GF-D8 (cell line): ENCODE results near the gene HS2ST1.

Experiments used
- DNase-seq: peaks from one replicate; lab custom pipeline; 2025; lab: John Stamatoyannopoulos, UW

The HS2ST1 gene

GRCh38 chr1:87140831-87141540, 226.6 kb downstream of the HS2ST1 start:
- no peak for DNase-seq

GRCh38 chr1:87141556-87141955, 227.1 kb downstream of the HS2ST1 start:
- DNase-seq = no peak

GRCh38 chr1:87143413-87144135, 229.1 kb downstream of the HS2ST1 start:
- DNase-seq = no peak

GRCh38 chr1:87144316-87144895, 230.0 kb downstream of the HS2ST1 start:
- no peak for DNase-seq

GRCh38 chr1:87144981-87145380, 230.5 kb downstream of the HS2ST1 start:
- DNase-seq = no peak

- no peak for DNase-seq
These were observed 232.1 kb downstream of the HS2ST1 start for GRCh38 chr1:87146538-87146937.

GRCh38 chr1:87146986-87147385, 232.6 kb downstream of the HS2ST1 start:
- no peak for DNase-seq

GRCh38 chr1:87147851-87148250, 233.4 kb downstream of the HS2ST1 start:
- DNase-seq = no peak

GRCh38 chr1:87148661-87149060, 234.2 kb downstream of the HS2ST1 start:
- DNase-seq = no peak

GRCh38 chr1:87149241-87150041, 235.0 kb downstream of the HS2ST1 start:
- no peak for DNase-seq

GRCh38 chr1:87150143-87150542, 235.7 kb downstream of the HS2ST1 start:
- no peak for DNase-seq

- peak; percentile 27 for DNase-seq
These were observed 237.3 kb downstream of the HS2ST1 start for GRCh38 chr1:87151500-87152421.

GRCh38 chr1:87154384-87154783, 239.9 kb downstream of the HS2ST1 start:
- DNase-seq = no peak

GRCh38 chr1:87155170-87155569, 240.7 kb downstream of the HS2ST1 start:
- DNase-seq = no peak

GRCh38 chr1:87155648-87156047, 241.2 kb downstream of the HS2ST1 start:
- no peak for DNase-seq

GRCh38 chr1:87156124-87156523, 241.7 kb downstream of the HS2ST1 start:
- no peak for DNase-seq

- no peak for DNase-seq
These were observed 245.0 kb downstream of the HS2ST1 start for GRCh38 chr1:87159378-87159915.
